Measurements from ENCODE around the gene IQGAP2. TPM values are rescaled to one million over a fixed set of nuclear protein-coding genes. Genes with fewer than 3 reads are reported as not detected.

The IQGAP2 gene
- total RNA-seq, 1 donor from 2014 or later, result not detected

DNA sequence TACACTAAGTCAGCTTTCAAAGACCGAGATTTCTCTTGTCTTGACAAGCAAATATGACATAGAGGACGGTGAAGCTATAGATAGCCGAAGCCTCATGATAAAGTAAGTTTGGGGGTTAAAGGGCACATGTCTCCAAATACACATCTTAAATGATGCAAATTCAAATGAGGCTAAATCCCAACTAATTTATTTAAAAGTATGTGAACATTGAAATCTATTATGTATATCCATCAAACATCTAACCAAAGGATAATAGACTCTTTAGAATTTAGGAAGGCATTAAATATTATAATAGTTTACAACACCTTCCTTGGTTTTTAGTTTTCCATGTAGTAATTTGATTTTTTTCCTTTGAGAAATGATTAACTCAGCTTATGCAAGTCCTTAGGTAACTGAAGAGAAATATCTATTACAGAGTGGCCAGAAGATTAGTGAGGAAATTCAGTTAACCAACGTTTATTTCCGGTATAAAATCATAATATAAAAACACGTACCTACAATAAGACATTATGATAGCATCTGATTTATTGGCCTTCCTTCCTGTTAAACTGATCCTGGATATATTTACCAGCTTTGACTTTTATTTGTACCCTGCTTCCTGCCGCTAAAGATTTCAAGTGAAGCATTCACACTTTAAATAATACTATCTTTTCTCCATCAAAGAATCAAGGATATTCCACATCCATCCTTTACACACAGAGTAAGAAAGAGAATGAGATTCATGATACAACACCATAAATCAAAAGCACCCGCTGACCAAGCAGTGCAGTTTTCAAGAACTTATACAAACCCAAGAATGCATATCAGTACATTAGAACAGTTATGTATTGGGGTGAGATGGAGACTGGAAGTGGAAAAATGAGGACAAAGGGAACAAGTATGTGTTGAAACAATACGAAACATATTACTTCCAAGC lies 281.0 kb downstream of the IQGAP2 start:
- TF ChIP-seq, protein P1, sequence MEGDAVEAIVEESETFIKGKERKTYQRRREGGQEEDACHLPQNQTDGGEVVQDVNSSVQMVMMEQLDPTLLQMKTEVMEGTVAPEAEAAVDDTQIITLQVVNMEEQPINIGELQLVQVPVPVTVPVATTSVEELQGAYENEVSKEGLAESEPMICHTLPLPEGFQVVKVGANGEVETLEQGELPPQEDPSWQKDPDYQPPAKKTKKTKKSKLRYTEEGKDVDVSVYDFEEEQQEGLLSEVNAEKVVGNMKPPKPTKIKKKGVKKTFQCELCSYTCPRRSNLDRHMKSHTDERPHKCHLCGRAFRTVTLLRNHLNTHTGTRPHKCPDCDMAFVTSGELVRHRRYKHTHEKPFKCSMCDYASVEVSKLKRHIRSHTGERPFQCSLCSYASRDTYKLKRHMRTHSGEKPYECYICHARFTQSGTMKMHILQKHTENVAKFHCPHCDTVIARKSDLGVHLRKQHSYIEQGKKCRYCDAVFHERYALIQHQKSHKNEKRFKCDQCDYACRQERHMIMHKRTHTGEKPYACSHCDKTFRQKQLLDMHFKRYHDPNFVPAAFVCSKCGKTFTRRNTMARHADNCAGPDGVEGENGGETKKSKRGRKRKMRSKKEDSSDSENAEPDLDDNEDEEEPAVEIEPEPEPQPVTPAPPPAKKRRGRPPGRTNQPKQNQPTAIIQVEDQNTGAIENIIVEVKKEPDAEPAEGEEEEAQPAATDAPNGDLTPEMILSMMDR (IDR thresholded peaks at IDR 0.05; ENCODE audit: insufficient read depth, low read length, severe bottlenecking), result no peak
- DNase-seq (ENCODE audit: low read depth), result no peak
- H3K27me3 ChIP-seq (ENCODE audit: control insufficient read depth, insufficient read depth, low read length), result no peaks in the 10 kb centered on the region
- no peak for FAIRE-seq
- H3K36me3 ChIP-seq (ENCODE audit: control insufficient read depth, insufficient read depth, low read length), result no peaks in the 10 kb centered on the region
- no peak overlapping the region for H3K4me3 ChIP-seq (ENCODE audit: low read depth, low read length)

DNA sequence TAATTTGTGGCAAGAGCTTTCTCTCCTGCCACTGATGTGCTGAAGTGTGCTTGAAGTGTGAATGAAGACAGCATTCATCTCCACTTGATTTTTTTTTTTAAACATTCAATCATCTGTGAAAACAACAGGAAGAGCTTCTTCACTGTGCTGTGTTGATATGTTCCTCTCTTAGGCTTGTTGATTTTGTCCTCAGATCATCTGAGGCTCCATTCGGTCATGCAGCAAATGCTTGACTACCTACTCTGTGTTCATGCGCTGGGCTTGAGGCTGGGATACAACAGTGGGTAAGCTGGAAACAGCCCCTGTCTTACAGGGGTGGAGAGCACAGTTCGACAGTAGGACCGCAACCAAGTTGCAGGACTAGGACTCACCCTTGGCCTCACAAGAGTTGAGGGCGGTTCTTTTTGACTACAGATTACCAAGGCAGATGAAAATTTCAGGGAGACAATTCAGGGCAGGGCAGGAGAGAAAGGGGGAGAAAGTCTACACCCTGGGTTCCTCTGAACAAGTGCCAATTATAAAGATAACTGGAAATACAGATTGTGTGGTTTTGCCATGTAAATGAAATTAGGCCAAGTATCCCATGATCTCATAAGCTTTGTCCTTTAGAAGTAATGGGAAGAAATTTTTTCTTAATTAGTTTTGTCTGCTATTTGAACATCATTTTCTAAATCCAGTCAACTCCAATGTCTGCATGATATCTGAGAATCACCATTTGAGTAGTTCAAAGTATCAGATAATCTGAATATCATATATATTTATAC lies 281.9 kb downstream of the IQGAP2 start:
- Histone ChIP-seq H3K4me3 (ENCODE audit: low read depth, low read length) (no peak overlapping the region), H3K36me3 (ENCODE audit: control insufficient read depth, insufficient read depth, low read length) (no peaks in the 10 kb centered on the region), H3K27me3 (ENCODE audit: control insufficient read depth, insufficient read depth, low read length) (no peaks in the 10 kb centered on the region)
- TF ChIP-seq, protein P1 (IDR thresholded peaks at IDR 0.05; ENCODE audit: insufficient read depth, low read length, severe bottlenecking), result no peak
- no peak for DNase-seq (ENCODE audit: low read depth)
- FAIRE-seq, result no peak

DNA sequence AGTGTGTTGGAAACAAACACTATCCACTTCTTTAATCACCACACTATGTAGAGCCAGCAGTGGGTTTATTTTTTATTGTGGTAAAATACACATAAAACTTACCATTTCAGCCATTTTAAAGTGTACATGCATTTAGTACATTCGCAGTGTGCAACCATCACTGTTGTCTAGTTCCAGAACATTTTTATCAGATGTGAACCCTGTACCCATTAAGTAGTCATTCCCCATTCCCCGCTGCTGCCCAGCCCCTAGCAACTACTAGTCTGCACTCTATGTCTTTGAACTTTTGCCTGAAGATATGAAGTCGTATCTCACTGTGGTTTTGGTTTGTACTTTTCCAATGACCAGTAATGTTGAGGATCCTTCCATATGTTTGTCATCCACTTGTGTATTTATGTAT lies 282.6 kb downstream of the IQGAP2 start:
- DNase-seq (ENCODE audit: low read depth) (no peak), FAIRE-seq (no peak)
- Histone ChIP-seq H3K36me3 (ENCODE audit: control insufficient read depth, insufficient read depth, low read length) (no peaks in the 10 kb centered on the region), H3K27me3 (ENCODE audit: control insufficient read depth, insufficient read depth, low read length) (no peaks in the 10 kb centered on the region), H3K4me3 (ENCODE audit: low read depth, low read length) (no peak overlapping the region)
- TF ChIP-seq, protein P1 (IDR thresholded peaks at IDR 0.05; ENCODE audit: insufficient read depth, low read length, severe bottlenecking), result no peak

DNA sequence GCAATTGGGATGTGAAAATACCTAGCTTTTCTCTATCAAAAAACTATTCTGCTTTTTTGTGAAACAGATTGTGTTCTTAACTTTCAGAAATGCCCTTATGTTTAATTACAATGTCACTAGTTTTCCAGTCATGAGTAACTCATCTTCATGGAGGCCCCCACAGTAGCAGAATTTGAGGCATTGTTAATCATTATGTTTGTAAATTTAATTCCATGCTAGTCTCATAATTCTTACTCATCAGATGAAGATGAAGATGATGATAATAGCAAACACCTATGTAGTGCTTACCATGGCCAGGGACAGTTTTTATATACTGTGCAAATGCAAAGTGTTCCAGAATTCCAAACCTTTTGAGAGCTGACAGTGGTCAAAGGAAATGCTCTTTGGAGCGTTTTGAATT lies 285.1 kb downstream of the IQGAP2 start:
- FAIRE-seq, result no peak
- Histone ChIP-seq H3K36me3 (ENCODE audit: control insufficient read depth, insufficient read depth, low read length) (no peaks in the 10 kb centered on the region), H3K27me3 (ENCODE audit: control insufficient read depth, insufficient read depth, low read length) (no peaks in the 10 kb centered on the region), H3K4me3 (ENCODE audit: low read depth, low read length) (no peak overlapping the region)
- TF ChIP-seq, protein P1 (IDR thresholded peaks at IDR 0.05; ENCODE audit: insufficient read depth, low read length, severe bottlenecking), result no peak
- no peak for DNase-seq (ENCODE audit: low read depth)

DNA sequence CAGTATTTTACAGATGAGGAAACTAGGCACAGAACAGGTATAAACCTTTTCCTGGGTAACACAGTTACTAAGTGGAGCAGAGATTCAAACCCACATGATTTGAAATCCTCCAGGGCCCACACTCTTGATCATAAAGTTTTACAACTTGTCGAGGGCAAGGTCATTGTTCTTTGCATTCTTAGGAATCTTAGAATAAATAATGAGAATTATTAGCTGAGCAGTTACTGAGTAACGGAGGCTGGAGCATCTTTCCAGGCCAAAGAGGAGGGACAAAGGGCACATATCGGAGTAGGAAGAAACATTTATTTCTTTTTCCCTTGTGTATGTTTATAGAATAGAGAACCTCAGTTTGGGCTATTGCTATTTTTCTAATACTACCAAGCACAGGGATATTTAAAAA lies 285.8 kb downstream of the IQGAP2 start:
- no peaks in the 10 kb centered on the region for H3K27me3 ChIP-seq (ENCODE audit: control insufficient read depth, insufficient read depth, low read length)
- no peak overlapping the region for H3K4me3 ChIP-seq (ENCODE audit: low read depth, low read length)
- no peaks in the 10 kb centered on the region for H3K36me3 ChIP-seq (ENCODE audit: control insufficient read depth, insufficient read depth, low read length)
- TF ChIP-seq, protein P1 (IDR thresholded peaks at IDR 0.05; ENCODE audit: insufficient read depth, low read length, severe bottlenecking), result no peak
- DNase-seq (ENCODE audit: low read depth) (no peak), FAIRE-seq (no peak)
